ENCODE measurements around the gene FYN. TPM values are rescaled to one million over a fixed set of nuclear protein-coding genes. Genes with fewer than 3 reads are reported as not detected.

The FYN gene
- total RNA-seq, 2 donors from 2014 or later: 13.7 to 103 TPM

GRCh38 chr6:111870742-111871064, 2.5 kb downstream of the FYN start:
- H3K27ac ChIP-seq: no peak overlapping the region
- peaks cover 3% of the 10 kb centered on the region for H3K4me1 ChIP-seq (replicated peaks)
- intact Hi-C loops (cut with DNase I): loop anchor here (5.0 to 10.0 kb wide), 2 partner anchors 158 to 386 kb away; partner anchors contain the start of gene REV3L

GRCh38 chr6:111870051-111870741, 3.1 kb downstream of the FYN start:
- TF ChIP-seq POLR2A (IDR thresholded peaks at IDR 0.05): no peak
- no peak for TF ChIP-seq POLR2AphosphoS5 (IDR thresholded peaks at IDR 0.05)
- TF ChIP-seq CTCF (IDR thresholded peaks at IDR 0.05): no peak
- 66% methylated on average over 7 of the region's 7 CpGs for WGBS
- Histone ChIP-seq H3K4me3 (no peak overlapping the region), H3K27me3 (replicated peaks; ENCODE audit: insufficient read depth) (no peaks in the 10 kb centered on the region), H3K9me3 (no peaks in the 10 kb centered on the region), H3K27ac (no peak overlapping the region), H3K36me3 (no peaks in the 10 kb centered on the region), H3K4me1 (replicated peaks) (peaks cover 3% of the 10 kb centered on the region)
- DNase-seq (ENCODE audit: low spot score): no peak
- intact Hi-C loops (cut with DNase I): loop anchor here (5.0 to 10.0 kb wide), 2 partner anchors 158 to 385 kb away; partner anchors contain the start of gene REV3L

More at GRCh38 chr6:111870742-111871064, 2.5 kb downstream of the FYN start:
- no peak for TF ChIP-seq POLR2AphosphoS5 (IDR thresholded peaks at IDR 0.05)
- TF ChIP-seq CTCF (IDR thresholded peaks at IDR 0.05): no peak
- TF ChIP-seq POLR2A (IDR thresholded peaks at IDR 0.05): no peak
- DNase-seq (ENCODE audit: low spot score): no peak
- 20% methylated on average over 4 of the region's 4 CpGs for WGBS
- no peaks in the 10 kb centered on the region for H3K9me3 ChIP-seq
- no peaks in the 10 kb centered on the region for H3K36me3 ChIP-seq
- no peaks in the 10 kb centered on the region for H3K27me3 ChIP-seq (replicated peaks; ENCODE audit: insufficient read depth)
- no peak overlapping the region for H3K4me3 ChIP-seq

- intact Hi-C loops (cut with DNase I): no loop called here
- peaks cover 5% of the 10 kb centered on the region for H3K4me1 ChIP-seq (replicated peaks)
- 89% methylated on average over 2 of the region's 2 CpGs for WGBS
These were observed 6.4 kb downstream of the FYN start for GRCh38 chr6:111866857-111867256.

GRCh38 chr6:111865909-111866546, 7.2 kb downstream of the FYN start:
- H3K36me3 ChIP-seq: no peaks in the 10 kb centered on the region
- H3K9me3 ChIP-seq: no peaks in the 10 kb centered on the region
- DNase-seq (ENCODE audit: low spot score): no peak
- no peak overlapping the region for H3K4me3 ChIP-seq
- intact Hi-C loops (cut with DNase I): no loop called here
- TF ChIP-seq CTCF (IDR thresholded peaks at IDR 0.05): no peak
- TF ChIP-seq POLR2A (IDR thresholded peaks at IDR 0.05): no peak
- no peak for TF ChIP-seq POLR2AphosphoS5 (IDR thresholded peaks at IDR 0.05)
- no peak overlapping the region for H3K27ac ChIP-seq
- H3K27me3 ChIP-seq (replicated peaks; ENCODE audit: insufficient read depth): no peaks in the 10 kb centered on the region
- peaks cover 5% of the 10 kb centered on the region for H3K4me1 ChIP-seq (replicated peaks)
- 93% methylated on average over 8 of the region's 8 CpGs for WGBS

More at GRCh38 chr6:111866857-111867256, 6.4 kb downstream of the FYN start:
- TF ChIP-seq POLR2A (IDR thresholded peaks at IDR 0.05) (no peak), CTCF (IDR thresholded peaks at IDR 0.05) (no peak), POLR2AphosphoS5 (IDR thresholded peaks at IDR 0.05) (no peak)
- Histone ChIP-seq H3K4me3 (no peak overlapping the region), H3K27me3 (replicated peaks; ENCODE audit: insufficient read depth) (no peaks in the 10 kb centered on the region), H3K27ac (no peak overlapping the region), H3K9me3 (no peaks in the 10 kb centered on the region), H3K36me3 (no peaks in the 10 kb centered on the region)
- DNase-seq (ENCODE audit: low spot score): no peak
